Hepatocyte (in vitro differentiated cells): ENCODE measurements around the gene AMIGO3. TPM values are rescaled to one million over a fixed set of nuclear protein-coding genes. Genes with fewer than 3 reads are reported as not detected.

ENCODE experiments used
- DNase-seq: peaks from one replicate; pipeline ENCODE4 v3.0.0-alpha.2; 2016; ENCODE audit warnings: low spot score
- H2AFZ ChIP-seq: fragments of 200-600 bp; sonication (generic); 2 replicates; pipeline ENCODE4 v1.6.0; 2016; ENCODE audit warnings: antibody characterized with exemption, mild to moderate bottlenecking
- H3K27ac ChIP-seq: fragments of 200-600 bp; sonication (generic); 2 replicates; pipeline ENCODE4 v1.5.1; 2016; ENCODE audit warnings: mild to moderate bottlenecking
- H3K27me3 ChIP-seq: fragments of 200-600 bp; sonication (generic); 2 replicates; pipeline ENCODE4 v1.6.1; 2016
- H3K36me3 ChIP-seq: fragments of 200-600 bp; sonication (generic); replicated peaks from 2 replicates; pipeline ENCODE4 v1.5.1; 2016; ENCODE audit warnings: low read depth; ENCODE audit not compliant: insufficient read depth
- H3K4me1 ChIP-seq: fragments of 200-600 bp; sonication (generic); 2 replicates; pipeline ENCODE4 v1.5.1; 2016; ENCODE audit warnings: mild to moderate bottlenecking, moderate library complexity; ENCODE audit not compliant: insufficient read depth
- H3K4me2 ChIP-seq: fragments of 200-600 bp; sonication (generic); 2 replicates; pipeline ENCODE4 v1.6.0; 2016
- H3K4me3 ChIP-seq: fragments of 200-600 bp; sonication (generic); 2 replicates; pipeline ENCODE4 v1.5.1; 2016; ENCODE audit warnings: mild to moderate bottlenecking
- H3K79me2 ChIP-seq: fragments of 200-600 bp; sonication (generic); 2 replicates; pipeline ENCODE4 v1.6.0; 2017; ENCODE audit warnings: mild to moderate bottlenecking
- H3K9me2 ChIP-seq: fragments of 200-600 bp; sonication (generic); replicated peaks from 2 replicates; pipeline ENCODE4 v1.6.0; 2017; ENCODE audit warnings: mild to moderate bottlenecking; ENCODE audit not compliant: insufficient read depth
- H3K9me3 ChIP-seq: fragments of 200-600 bp; sonication (generic); 2 replicates; pipeline ENCODE4 v1.5.1; 2016; ENCODE audit warnings: low read depth, mild to moderate bottlenecking
- H4K20me1 ChIP-seq: fragments of 200-600 bp; sonication (generic); 2 replicates; pipeline ENCODE4 v1.6.0; 2016; ENCODE audit warnings: mild to moderate bottlenecking; ENCODE audit not compliant: insufficient read depth, poor library complexity, severe bottlenecking
- CTCF ChIP-seq: fragments of 200-600 bp; sonication (generic); IDR thresholded peaks from 2 replicates; pipeline ENCODE4 v1.5.1; 2016; ENCODE audit warnings: antibody characterized with exemption, mild to moderate bottlenecking; ENCODE audit not compliant: poor library complexity
- EZH2 ChIP-seq: fragments of 200-600 bp; sonication (generic); IDR thresholded peaks from 2 replicates; pipeline ENCODE4 v1.6.1; 2016; ENCODE audit warnings: antibody characterized with exemption, mild to moderate bottlenecking, borderline replicate concordance
- EZH2phosphoT487 ChIP-seq: fragments of 200-600 bp; sonication (generic); IDR thresholded peaks from one replicate; pipeline ENCODE4 v1.6.1; 2018; ENCODE audit warnings: antibody characterized with exemption, mild to moderate bottlenecking, low read depth, moderate library complexity; ENCODE audit not compliant: unreplicated experiment, severe bottlenecking
- WGBS: methylation state at CpG from one replicate; pipeline ENCODE4 v1.1.6; 2016; ENCODE audit warnings: low lambda C conversion rate; ENCODE audit errors: missing lambda C conversion rate; 5-methylcytosine and 5-hydroxymethylcytosine counted together
- polyA plus RNA-seq: library from polyadenylated mRNA; unstranded; fragments of >200 nt; fragmentation: Nextera tagmentation; extraction: Ambion mirVana; gene quantifications from 2 replicates; pipeline ENCODE4 v1.2.1, GENCODE V29; 2016
- total RNA-seq: library from RNA; depleted of rRNA; stranded (reverse); fragments of >200 nt; gene quantifications from 2 replicates; pipeline ENCODE4 v1.2.3, GENCODE V29; 2014

The AMIGO3 gene
- total and polyA plus RNA-seq, 2 experiments from 2014 or later: 0.57 to 1.7 TPM

GRCh38 chr3:49707113-49707480 lies 12.4 kb downstream of the AMIGO3 start:
- Histone ChIP-seq H3K4me1 (no peaks in the 10 kb centered on the region), H3K79me2 (no peaks in the 10 kb centered on the region), H3K4me2 (no peak overlapping the region), H2AFZ (no peak overlapping the region), H3K9me2 (no peaks in the 10 kb centered on the region), H3K9me3 (no peaks in the 10 kb centered on the region), H3K27me3 (no peaks in the 10 kb centered on the region), H3K27ac (no peak overlapping the region), H3K36me3 (no peaks in the 10 kb centered on the region), H4K20me1 (no peaks in the 10 kb centered on the region), H3K4me3 (no peak overlapping the region)
- DNase-seq: no peak
- TF ChIP-seq EZH2phosphoT487 (no peak), CTCF (no peak), EZH2 (no peak)
- WGBS: 85% methylated on average over 4 of the region's 4 CpGs

- 97% methylated on average over 9 of the region's 9 CpGs for WGBS
- H3K9me2 ChIP-seq: no peaks in the 10 kb centered on the region
These were observed 12.9 kb downstream of the AMIGO3 start for GRCh38 chr3:49706456-49707112.

GRCh38 chr3:49705390-49705960 lies 14.0 kb downstream of the AMIGO3 start:
- Histone ChIP-seq H3K36me3 (no peaks in the 10 kb centered on the region), H3K79me2 (no peaks in the 10 kb centered on the region), H3K4me2 (no peak overlapping the region), H3K9me2 (no peaks in the 10 kb centered on the region), H3K27me3 (no peaks in the 10 kb centered on the region), H2AFZ (no peak overlapping the region), H3K27ac (no peak overlapping the region), H3K4me1 (no peaks in the 10 kb centered on the region), H3K4me3 (no peak overlapping the region), H4K20me1 (no peaks in the 10 kb centered on the region), H3K9me3 (no peaks in the 10 kb centered on the region)
- 97% methylated on average over 17 of the region's 17 CpGs for WGBS
- DNase-seq: no peak
- TF ChIP-seq EZH2 (no peak), CTCF (no peak), EZH2phosphoT487 (no peak)

More at GRCh38 chr3:49706456-49707112, 12.9 kb downstream of the AMIGO3 start:
- no peak for DNase-seq
- Histone ChIP-seq H3K4me3 (no peak overlapping the region), H3K27ac (no peak overlapping the region), H3K79me2 (no peaks in the 10 kb centered on the region), H3K27me3 (no peaks in the 10 kb centered on the region), H3K4me1 (no peaks in the 10 kb centered on the region), H2AFZ (no peak overlapping the region), H3K9me3 (no peaks in the 10 kb centered on the region), H4K20me1 (no peaks in the 10 kb centered on the region), H3K4me2 (no peak overlapping the region), H3K36me3 (no peaks in the 10 kb centered on the region)
- TF ChIP-seq EZH2phosphoT487 (no peak), CTCF (no peak), EZH2 (no peak)
